ENCODE data around the gene HPGDS.

DNA sequence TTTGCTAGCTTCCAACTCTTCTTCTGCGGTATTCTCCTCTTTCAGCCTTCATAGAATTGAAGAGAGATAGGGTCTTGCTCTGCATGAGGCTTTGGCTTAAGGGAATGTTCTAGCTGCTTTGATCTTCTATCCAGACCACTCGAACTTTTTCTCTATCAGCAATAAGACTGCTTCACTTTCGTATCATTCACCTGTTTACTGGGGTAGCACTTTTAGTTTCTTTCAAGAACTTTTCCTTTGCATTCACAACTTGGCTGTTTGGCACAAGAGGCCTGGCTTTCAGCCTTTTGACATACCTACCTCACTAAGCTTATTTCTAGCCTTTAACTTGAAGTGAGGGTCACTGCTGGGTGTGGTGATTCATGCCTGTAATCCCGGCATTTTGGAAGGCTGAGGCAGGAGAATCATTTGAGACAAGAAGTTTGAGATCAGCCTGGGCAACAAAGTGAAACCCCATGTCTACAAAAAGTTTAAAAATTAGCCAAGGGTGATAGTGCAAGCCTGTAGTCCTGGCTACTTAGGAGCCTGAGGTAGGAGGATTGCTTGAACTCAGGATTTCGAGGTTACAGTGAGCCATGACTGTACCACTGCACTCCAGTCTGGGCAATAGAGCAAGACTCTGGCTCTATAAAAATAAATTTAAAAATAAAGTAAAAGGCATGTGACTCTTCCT is 47.1 kb upstream of the HPGDS start:
- TF ChIP-seq EZH2 (IDR thresholded peaks at IDR 0.05; ENCODE audit: borderline replicate concordance, low read length): no peak
- TF ChIP-seq, protein P1, sequence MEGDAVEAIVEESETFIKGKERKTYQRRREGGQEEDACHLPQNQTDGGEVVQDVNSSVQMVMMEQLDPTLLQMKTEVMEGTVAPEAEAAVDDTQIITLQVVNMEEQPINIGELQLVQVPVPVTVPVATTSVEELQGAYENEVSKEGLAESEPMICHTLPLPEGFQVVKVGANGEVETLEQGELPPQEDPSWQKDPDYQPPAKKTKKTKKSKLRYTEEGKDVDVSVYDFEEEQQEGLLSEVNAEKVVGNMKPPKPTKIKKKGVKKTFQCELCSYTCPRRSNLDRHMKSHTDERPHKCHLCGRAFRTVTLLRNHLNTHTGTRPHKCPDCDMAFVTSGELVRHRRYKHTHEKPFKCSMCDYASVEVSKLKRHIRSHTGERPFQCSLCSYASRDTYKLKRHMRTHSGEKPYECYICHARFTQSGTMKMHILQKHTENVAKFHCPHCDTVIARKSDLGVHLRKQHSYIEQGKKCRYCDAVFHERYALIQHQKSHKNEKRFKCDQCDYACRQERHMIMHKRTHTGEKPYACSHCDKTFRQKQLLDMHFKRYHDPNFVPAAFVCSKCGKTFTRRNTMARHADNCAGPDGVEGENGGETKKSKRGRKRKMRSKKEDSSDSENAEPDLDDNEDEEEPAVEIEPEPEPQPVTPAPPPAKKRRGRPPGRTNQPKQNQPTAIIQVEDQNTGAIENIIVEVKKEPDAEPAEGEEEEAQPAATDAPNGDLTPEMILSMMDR (IDR thresholded peaks at IDR 0.05; ENCODE audit: low read length): no peak
